ENCODE data around the gene PGBD1.

PGBD1 gene, protein sequence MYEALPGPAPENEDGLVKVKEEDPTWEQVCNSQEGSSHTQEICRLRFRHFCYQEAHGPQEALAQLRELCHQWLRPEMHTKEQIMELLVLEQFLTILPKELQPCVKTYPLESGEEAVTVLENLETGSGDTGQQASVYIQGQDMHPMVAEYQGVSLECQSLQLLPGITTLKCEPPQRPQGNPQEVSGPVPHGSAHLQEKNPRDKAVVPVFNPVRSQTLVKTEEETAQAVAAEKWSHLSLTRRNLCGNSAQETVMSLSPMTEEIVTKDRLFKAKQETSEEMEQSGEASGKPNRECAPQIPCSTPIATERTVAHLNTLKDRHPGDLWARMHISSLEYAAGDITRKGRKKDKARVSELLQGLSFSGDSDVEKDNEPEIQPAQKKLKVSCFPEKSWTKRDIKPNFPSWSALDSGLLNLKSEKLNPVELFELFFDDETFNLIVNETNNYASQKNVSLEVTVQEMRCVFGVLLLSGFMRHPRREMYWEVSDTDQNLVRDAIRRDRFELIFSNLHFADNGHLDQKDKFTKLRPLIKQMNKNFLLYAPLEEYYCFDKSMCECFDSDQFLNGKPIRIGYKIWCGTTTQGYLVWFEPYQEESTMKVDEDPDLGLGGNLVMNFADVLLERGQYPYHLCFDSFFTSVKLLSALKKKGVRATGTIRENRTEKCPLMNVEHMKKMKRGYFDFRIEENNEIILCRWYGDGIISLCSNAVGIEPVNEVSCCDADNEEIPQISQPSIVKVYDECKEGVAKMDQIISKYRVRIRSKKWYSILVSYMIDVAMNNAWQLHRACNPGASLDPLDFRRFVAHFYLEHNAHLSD

DNA sequence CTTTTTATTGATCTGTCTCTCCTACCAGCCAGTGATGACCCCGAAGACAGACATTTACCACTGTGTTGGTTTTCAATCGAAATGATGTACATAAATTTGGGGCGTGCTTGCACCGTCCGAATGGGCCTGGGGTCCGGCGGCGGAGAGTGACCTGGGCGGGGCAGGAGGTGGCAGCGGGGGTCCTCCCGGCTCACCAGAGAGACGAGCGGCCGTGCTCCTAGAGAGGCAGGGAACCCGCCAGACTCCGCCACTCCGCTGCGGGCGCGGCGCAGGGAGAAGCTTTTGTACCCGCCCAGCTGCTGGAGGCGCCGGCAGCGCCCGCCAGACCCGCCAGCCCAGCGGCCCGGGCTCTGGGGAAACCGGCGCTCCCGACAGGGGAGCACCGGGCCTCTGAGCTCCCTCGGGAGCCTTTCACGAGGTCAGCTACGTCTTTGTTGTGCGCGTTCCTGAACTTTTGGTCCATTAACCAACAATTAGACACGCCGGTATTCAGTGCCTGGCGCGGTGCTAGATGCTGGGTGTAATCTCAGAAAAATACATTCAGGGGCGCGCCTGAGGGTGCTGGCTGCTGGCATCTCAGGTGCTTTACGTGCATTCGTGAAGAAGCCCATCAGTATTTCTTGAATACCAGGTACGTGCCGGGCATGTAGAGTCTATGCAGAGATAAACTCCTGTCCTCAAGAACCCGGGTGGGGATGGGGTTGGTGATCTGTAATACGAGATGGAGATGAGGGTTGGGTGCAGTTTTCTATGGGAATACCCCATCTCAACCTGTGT is at the start of gene PGBD1:
PGBD1 (plus strand) TSS at position 285 of the 777 bp plus-strand sequence. CDS start 2,242 bp downstream, outside the sequence.
- DNase-seq (ENCODE audit: low spot score) = peak; percentile 73

DNA sequence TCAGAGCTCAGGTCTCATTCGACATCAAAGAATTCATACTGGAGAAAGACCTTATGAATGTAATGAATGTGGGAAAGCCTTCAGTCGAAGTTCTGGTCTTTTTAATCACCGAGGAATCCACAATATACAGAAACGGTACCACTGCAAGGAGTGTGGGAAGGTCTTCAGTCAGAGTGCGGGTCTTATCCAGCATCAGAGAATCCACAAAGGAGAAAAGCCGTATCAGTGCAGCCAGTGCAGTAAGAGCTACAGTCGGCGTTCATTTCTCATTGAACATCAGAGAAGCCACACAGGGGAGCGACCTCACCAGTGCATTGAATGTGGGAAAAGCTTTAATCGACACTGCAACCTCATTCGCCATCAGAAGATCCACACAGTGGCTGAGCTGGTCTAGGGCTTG is 48.6 kb upstream of the PGBD1 start:
- DNase-seq (ENCODE audit: low spot score) = no peak

DNA sequence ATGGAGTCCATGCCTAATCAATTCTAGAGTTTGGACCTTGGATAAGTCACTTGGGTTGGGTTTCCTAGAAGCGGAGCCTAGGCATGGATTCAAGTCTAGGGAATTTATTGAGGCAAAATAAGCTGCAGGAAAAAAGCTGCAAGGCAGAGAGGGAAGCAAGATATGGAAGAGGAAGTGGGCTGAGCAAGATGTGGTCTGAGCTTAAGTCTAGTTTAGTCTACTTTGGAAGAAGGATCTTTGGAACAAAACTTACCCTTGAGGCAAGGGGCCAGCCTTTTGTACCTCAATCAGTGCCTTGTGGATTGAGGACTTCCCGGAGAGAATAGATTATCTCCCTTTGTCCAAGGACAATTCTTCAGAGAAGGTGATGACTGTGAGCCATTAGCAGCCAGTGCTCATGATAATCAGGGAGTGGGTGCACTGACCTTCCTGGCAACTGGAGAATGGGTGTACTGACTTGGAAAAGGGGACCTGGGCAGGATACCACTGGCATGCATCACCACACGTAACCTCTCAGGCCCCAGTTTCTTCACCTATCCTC is 45.4 kb upstream of the PGBD1 start:
- DNase-seq (ENCODE audit: low spot score) = no peak

DNA sequence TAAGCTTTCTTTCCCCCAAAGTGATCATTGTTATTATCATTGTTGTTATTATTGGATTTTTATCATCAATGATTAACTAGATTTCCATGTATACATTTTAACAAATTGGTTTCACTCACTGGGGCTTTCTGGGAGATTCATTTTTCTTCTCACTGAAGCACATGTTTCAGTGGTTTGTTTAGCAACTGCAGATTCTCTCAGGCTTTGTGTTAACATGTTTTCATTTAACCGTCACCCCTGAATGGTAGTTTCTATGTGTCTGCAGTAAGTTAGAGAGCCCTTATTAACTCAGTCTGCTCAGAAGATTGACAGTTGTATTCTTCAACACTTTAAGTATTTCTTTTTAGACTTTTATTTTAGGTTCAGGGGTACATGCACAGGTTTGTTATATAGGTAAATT is 41.7 kb upstream of the PGBD1 start:
- DNase-seq (ENCODE audit: low spot score) = no peak

DNA sequence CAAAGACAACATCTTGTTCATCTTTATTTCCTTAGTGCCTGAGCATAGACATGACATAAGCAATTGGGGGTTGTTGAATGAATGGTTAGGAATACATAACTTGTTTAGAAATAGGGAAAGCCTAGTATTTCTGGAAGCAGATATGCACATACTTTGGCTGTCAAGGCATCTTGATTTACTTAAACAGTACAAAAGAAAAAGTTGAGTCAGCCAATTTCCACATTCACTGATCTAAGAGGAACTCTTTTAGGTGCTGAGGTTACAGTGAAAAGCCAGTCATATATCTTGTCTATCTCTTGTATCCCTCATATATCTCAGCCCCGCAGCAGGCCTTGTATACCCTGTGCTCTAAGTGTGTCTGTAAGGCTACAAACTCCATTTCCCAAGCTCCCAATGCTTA is 40.9 kb upstream of the PGBD1 start:
- DNase-seq (ENCODE audit: low spot score) = no peak

DNA sequence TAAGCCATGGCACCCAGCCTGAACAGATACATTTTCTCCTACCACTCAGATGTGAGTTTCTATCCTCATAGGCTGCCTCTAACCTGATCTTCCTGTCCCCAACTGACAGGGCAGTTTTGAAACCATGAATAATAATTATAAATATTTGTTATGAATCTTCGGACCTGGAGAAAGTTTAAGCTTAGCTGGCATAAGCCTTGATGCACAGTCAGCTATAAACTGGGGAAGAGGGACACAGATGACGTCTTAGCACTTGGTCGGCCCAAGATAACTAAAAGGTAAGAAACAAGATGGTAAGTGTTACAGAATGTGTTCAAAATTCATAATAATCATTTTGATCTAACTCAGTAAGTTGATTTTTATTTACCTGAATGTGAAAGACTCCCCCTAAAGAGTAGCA is 37.4 kb upstream of the PGBD1 start:
- no peak for DNase-seq (ENCODE audit: low spot score)

DNA sequence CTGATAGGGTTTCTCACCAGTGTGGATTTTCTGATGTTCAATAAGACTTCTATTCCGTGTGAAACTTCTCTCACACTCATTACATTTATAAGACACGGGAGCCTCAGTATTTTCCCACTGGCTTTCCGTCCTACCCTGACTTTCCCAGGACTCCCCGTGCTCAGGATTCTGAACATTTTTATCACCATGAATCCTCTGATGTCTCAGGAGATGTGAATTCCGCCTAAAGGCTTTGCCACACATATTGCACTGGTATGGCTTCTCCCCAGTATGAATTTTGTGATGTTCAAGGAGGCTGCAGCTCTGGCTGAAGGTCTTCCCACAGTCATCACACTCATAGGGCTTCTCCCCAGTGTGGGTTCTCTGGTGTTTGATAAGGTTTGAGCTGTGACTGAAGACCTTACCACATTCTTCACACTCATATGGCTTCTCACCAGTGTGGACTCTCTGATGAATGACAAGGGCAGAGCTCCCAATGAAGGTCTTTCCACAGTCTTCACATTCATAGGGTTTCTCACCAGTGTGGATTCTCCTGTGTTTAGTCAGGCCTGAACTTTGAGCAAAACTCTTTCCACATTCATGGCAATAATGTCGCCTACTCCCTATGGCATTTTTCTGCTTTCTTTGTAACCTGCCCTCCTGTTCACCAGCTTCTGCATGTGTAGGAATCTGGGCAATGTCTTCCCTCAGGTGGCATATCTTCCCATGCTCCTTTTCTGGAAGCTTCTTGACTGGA is 36.0 kb upstream of the PGBD1 start:
- DNase-seq (ENCODE audit: low spot score) = no peak

DNA sequence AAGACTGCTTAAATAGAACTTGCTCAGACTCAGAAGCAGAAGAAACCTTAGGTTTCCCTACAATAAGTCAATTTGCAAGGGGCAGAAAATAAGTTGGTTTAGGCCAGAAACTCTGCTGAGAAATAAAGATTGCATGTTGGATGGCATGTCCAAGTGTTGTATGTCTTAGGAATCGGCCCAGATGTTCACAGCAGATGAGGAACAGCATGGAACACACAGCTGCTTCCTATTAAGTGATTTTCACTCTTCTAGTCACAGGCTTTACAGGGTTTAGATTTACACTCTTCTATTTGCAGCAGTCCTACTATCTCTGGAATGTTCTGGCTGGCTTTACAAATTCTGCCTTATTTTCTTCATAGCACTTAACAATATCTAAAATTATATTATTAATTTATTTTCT is 32.5 kb upstream of the PGBD1 start:
- DNase-seq (ENCODE audit: low spot score) = no peak

DNA sequence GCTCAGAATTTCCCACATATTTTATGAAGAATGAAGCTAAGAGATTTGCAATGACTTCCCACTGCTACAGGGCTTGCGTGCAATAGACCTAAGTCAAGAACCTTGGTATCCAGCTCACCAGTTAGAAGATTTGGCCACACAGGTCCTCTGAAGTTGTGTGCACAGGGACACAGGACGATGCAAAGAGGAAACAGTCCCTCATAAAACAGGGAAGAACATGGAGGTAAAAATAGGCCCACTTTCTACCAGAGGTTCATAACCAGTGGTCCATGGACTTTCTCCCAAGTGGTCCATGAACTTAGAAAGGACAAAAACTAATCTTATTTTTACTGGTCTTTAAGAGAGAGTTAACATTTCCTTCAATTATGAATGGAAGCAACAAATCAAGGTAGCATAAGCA is 30.6 kb upstream of the PGBD1 start:
- no peak for DNase-seq (ENCODE audit: low spot score)

DNA sequence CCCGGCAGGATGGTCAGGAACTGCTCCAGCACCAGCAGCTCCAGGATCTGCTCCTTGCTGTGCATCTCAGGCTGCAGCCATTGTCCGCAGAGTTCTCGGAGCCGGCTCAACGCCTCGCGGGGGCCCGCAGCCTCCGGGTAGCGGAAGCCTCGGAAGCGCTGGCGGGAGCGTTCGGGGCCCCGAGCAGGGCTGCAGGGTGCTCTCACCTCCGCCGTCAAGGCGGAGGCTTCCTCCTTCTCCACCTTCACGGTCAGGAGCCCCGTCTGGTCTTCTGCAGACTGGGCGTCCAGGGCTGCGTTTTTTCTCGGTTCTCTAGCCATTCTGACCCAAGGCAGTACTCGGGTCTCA is 29.7 kb upstream of the PGBD1 start:
- DNase-seq (ENCODE audit: low spot score) = peak; percentile 47

DNA sequence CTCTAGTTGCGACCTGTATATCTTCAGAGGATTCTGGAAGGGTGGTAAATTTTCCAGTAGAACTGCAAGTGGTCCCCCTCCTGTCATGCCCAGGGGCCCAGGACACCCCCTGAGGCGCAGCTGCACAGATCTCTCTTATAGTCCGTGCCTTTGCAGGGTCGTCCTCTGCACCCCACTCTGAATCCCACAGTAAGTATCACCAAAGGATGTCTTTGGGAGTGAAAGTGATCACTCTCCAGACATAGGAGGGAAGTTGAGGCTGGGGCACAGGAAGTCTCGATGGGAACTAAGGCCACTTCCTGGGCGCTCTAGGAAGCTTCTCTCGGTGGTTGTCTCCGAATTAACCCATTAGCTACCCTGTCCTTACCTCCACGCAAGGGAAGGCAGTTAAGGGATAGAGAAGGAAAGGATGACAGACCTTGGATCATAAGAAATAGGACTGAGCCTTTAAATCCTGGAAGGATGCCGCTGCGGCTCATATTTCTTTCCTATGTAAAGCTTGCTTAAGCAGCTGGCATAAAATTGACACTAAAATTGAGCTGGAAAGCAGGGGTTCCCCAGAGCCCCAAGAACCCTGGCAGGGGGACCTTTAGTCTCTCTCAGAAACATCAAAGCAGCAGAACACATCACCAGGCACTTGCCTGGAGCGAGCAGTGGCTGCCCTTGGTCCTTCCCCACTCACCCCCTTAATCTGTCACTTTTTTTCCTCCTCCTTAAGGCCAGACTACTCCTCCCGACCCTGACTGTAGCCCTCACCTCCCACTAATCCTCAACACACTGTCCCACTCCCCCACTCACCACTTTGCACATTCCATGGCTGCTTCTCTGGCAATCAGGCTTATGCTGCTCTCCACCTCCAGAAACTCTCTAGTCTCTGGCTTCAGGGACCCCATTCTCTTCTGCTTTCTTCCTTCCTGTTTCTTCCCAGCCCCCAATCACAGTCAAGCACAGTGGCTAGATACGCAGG is 29.1 kb upstream of the PGBD1 start, which contains the start of gene ZKSCAN4:
ZKSCAN4 (minus strand) TSS at position 261 of the 967 bp plus-strand sequence. CDS start 289 bp downstream, outside the sequence.
- peak; percentile 84 for DNase-seq (ENCODE audit: low spot score)

DNA sequence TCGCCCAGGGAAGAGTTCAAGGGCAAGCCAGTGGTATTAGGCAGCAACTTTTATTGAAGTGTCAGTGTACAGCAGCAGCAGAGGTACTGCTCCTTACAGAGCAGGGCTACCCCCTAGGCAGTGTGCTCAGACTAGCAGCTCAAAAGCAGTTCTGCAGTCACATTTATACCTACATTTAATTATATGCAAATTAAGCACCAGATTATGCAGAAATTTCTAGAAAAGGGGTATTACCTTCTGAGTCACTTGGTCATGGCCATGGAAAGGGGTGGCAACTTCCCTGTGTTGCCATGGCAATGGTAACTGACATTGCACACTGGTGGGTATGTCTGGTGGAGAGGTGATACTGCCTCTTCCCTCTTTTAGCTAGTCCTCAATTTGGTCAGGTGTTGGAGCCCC is 27.3 kb upstream of the PGBD1 start:
- DNase-seq (ENCODE audit: low spot score) = peak; percentile 40

DNA sequence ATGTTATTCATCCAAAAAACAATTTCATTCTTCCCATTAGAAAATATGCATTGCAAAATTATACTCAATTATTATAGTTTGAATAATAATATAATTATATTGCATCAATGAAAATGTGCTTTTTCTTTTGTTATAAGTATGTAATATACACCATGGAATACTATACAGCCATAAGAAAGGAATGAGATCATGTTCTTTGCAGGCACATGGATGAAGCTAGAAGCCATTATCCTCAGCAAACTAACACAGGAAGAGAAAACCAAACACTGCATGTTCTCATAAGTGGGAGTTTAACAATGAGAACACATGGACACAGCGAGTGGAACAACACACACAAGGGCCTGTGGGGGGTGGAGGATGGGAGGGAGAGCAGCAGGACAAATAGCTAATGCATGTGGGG is 24.3 kb upstream of the PGBD1 start:
- no peak for DNase-seq (ENCODE audit: low spot score)

DNA sequence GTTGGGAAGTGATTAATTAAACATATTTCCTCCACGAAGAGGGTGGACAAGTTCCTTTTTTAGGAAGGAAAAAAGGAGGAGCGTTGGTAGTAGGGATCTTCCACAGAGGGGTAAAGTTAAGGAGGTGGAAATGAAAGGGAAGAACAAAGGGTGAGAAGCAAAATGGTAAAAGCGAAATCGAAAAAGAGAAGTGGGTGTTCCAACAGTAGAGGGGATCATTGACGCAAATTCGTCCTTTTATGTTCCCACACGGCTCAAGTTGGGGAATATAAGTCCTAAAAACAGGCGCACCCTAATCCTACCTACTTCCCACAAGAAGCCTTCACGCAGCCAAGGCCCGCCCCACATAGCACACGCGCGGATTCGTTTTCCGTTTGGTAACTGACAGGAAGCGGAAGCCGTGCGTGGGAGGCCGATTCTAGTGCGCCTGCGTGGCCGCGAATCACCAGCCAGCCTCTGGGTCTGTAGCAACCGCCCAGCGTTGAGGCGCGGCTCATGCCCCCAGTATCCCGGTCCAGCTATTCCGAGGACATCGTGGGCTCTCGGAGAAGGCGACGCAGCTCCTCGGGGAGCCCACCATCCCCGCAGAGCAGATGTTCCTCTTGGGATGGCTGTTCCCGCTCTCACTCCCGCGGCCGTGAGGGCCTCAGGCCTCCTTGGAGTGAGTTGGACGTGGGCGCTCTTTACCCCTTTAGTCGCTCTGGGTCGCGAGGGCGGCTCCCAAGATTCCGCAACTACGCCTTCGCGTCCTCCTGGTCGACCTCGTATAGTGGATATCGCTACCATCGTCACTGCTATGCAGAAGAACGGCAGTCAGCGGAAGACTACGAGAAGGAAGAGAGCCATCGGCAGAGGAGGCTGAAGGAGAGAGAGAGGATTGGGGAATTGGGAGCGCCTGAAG is 22.2 kb upstream of the PGBD1 start, which contains the start of gene NKAPL:
NKAPL (plus strand) TSS at position 421 of the 901 bp plus-strand sequence; CDS start at position 496, 75 bp downstream.
- no peak for DNase-seq (ENCODE audit: low spot score)

DNA sequence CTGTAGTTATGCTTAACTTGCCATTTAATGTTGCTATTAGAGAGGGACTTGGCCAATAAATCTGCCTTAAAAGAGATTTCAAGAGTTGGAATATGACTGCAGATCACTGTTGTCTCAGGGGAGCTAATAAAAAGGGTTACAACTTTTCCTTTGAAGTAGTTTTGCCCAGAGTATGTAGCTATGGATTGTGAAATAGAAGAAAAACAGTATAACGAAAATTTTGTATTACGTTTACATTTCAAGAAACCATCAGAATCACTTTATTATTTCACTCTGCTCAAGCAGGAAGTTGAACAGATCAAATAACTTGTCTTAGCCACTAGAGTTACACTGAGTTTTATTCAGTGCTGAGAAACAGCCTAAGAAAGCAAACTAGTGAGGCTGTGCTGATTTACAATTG is 17.4 kb upstream of the PGBD1 start:
- DNase-seq (ENCODE audit: low spot score) = no peak

DNA sequence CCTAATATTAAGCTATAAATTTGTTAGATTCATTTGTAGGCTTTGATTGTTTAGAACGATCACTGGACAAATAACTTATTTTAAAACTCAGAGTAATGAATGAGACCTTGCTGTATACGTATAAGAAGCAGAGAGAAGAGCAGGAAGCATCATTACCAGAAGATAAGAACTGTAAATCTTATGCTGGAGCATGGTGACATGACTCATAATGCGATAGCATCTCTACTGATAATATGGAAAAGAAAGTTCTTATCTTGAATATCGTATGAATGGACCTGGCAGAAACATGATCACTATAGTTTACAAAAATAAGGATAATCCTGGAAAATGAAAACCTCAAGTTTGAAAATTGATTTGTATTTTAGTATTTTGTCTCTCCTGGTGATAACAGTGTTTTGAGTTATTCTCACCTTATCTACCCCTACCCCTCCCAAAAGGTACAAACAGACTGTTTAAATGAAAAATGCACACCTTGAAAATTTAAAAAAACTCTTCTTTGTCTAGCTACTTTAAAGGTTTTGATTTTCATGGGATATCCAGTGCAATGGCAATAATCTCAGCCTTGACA is 16.5 kb upstream of the PGBD1 start:
- no peak for DNase-seq (ENCODE audit: low spot score)

DNA sequence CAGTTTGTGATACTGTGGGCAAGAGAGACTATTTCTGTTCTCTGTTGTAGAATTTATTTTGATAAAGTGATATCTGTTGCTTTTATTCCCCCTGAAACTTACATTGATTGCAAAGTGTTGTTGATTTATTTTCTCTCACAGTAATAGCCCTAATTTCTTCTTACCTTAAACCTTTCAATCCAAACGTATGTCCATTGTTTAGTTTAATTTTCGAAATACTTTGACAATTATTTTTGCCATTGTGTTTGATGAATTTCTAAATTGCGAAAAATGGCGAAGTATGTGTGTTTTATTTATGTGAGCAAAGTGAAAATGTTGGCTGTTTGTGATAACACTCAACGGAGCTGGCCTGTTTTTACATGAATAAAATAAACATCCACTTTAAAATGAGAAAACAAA is 14.8 kb upstream of the PGBD1 start:
- no peak for DNase-seq (ENCODE audit: low spot score)

DNA sequence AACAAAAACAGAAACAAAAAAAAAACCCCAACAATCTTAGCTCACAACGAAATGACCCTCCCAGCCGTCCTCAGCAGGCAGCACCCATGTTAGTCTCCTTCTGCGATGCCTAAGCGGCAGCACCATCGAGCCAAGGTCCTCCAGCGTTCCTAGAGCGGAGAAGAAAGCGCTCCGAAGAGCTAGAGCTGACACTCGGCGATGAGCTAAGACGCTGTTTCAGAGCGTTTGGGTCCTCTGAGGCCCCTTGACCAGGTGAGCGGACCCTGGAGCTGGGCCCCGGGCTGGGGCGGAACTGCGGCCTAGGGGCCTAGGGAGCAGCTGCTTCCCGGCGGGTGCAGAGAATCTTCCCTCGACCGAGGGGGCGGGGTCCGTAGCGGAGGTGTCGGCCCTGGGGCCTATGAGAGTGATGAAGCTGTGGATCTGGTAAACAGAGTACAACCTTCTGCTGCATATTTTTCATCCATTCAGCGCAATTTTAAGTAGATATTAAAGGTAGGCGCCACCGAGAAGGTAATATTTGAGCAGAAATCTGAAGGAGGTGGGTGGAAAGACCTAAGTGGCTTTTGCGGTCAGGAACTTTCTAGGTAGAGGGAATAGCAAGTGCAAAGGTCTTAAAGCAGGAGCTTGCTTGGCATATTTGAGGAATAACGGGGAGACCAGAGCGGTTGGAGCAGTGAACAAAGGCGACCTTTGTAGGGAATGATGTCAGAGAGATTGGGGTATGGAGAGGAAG is 14.2 kb upstream of the PGBD1 start, which contains the start of gene ZSCAN26:
ZSCAN26 (plus strand) TSS at position 182 of the 733 bp plus-strand sequence. CDS start 4,777 bp downstream, outside the sequence.
- DNase-seq (ENCODE audit: low spot score) = peak; percentile 93
